HK-2 (cell line): ENCODE data around the gene DFFB.
"Not testable (repeated sequence)": the region's sequence is repeated elsewhere in the genome, so short reads cannot be mapped to it uniquely, and the experiment has no call there.

ENCODE experiments used
- DNase-seq: peaks from one replicate; pipeline ENCODE4 v3.0.0-alpha.2; 2018; ENCODE audit not compliant: unreplicated experiment

The DFFB gene

GRCh38 chr1:3910049-3910731, 52.9 kb downstream of the DFFB start:
- no peak for DNase-seq

GRCh38 chr1:3910857-3911845, 53.9 kb downstream of the DFFB start:
- peak; percentile 79 for DNase-seq

- no peak for DNase-seq
These were observed 54.9 kb downstream of the DFFB start for GRCh38 chr1:3911981-3912808.

GRCh38 chr1:3912809-3913685, 55.8 kb downstream of the DFFB start:
- DNase-seq = no peak

GRCh38 chr1:3914331-3914851, 57.1 kb downstream of the DFFB start:
- DNase-seq = no peak

- DNase-seq = no peak
These were observed 57.6 kb downstream of the DFFB start for GRCh38 chr1:3914911-3915310.

GRCh38 chr1:3915551-3916121, 58.4 kb downstream of the DFFB start:
- DNase-seq = no peak

- DNase-seq = no peak
These were observed 60.5 kb downstream of the DFFB start for GRCh38 chr1:3917761-3918160.

- not testable (repeated sequence) for DNase-seq
These were observed 61.1 kb downstream of the DFFB start for GRCh38 chr1:3918359-3918758.

GRCh38 chr1:3918966-3919611, 61.8 kb downstream of the DFFB start:
- no peak for DNase-seq

GRCh38 chr1:3919706-3920105, 62.4 kb downstream of the DFFB start:
- DNase-seq = no peak

- no peak for DNase-seq
These were observed 64.5 kb downstream of the DFFB start for GRCh38 chr1:3921765-3922164.

GRCh38 chr1:3922201-3922725, 65.0 kb downstream of the DFFB start:
- DNase-seq = no peak

GRCh38 chr1:3922851-3923250, 65.6 kb downstream of the DFFB start:
- no peak for DNase-seq

- no peak for DNase-seq
These were observed 66.3 kb downstream of the DFFB start for GRCh38 chr1:3923378-3924185.

- DNase-seq = no peak
These were observed 67.0 kb downstream of the DFFB start for GRCh38 chr1:3924186-3924824.

GRCh38 chr1:3924825-3925220, 67.5 kb downstream of the DFFB start:
- no peak for DNase-seq

- DNase-seq = no peak
These were observed 68.0 kb downstream of the DFFB start for GRCh38 chr1:3925256-3925655.
